ENCODE results near the gene GPR78.
"Not testable (repeated sequence)": the region's sequence is repeated elsewhere in the genome, so short reads cannot be mapped to it uniquely, and the experiment has no call there.

The GPR78 gene

DNA sequence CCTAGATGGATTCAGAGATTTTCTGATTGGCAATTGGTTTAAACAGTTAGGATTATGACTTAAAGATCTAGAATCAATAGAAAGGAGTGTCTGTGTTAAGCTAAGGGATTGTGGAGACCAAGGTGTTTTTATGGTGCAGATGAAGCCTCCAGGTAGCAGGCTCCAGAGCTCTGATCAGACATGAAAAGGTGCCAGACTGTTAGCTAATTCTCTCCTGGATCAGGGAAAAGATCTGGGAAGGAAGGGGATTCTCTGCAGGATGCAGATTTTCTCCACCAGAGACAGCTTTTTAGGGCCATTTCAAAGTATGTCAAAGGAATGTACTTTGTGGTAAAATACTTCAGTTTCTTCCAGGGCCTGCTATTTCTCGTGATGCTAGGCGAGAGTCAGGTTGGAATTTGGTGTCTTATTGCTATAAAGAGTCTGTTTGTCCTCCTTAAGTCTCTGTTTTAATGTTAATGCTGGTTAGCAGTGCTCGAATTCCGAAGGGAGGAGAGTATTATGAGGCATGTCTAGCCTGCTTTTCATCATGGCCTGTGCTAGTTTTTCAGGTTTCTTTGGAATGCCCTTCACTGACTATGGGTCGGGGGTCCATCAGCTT lies 12.0 kb upstream of the GPR78 start:
- DNase-seq, result no peak

DNA sequence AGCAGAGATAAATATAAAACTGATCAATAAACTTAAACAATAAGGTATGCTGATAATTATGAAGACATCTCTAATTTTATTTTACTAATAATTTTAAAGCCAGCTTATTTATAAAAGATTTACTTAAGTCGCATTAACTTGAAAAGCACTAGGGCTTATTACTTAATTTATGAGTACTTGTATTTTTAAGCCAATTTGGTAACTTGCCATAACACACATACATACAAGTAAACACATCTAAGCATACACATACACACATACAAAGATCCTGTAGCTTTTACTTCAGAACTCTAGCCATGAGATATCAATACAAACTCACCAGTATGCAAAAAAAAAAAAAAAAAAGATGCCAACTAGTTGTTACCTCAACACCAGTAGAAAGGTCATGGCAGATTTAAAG lies 10.0 kb upstream of the GPR78 start:
- DNase-seq, result no peak

DNA sequence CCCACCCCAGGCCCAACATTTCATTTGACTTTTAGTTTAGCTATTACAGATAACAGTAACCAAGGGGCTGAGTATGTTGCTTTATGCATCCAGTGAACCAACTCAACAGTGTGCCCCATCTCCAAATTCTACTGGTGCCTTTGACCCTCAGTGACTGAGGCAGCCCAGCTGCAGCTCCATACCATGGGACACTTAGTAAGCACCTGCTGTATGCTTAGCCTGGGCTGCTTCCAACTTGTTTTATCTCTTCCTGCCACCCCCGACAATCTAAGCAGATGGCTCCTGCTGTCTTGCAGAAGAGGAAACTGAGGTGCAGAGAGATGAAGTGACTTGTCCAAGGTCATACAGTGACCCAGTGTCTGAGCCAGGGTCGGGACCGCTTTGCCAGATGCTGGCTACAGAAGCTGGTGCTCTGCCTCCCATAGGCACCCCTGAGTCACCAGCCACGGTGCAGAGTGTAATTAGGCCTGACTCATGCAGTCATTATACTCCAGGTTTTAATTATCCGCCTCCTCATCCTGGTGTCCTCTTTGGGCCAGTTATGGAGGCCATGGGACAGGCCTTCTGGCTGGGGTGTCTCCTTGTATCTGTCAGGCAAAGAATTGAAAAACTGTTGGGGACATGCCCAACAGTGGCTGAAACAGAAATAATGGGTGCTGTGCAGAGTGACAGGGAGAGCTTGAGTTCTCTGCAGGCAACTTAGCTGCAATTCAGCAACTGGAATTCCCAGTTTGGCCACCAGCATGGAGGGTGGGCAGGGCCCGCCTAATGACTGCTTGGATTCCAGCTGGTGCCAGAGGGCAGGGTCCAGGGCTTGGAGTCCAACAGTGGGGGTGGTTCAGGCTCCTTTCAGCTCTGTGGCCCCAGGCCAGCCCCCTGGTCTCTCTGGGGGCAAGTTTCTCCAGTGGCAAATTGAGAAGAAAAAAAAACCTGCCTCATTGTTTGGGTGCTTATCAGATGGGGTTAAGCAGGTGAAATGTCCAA lies 8.2 kb upstream of the GPR78 start:
- DNase-seq, result no peak

GRCh38 chr4:8573266-8573665 lies 6.9 kb upstream of the GPR78 start:
- DNase-seq, result no peak

GRCh38 chr4:8574796-8575370 lies 5.3 kb upstream of the GPR78 start:
- no peak for DNase-seq

GRCh38 chr4:8575457-8575856 lies 4.7 kb upstream of the GPR78 start:
- no peak for DNase-seq

- not testable (repeated sequence) for DNase-seq
These were observed 3.6 kb upstream of the GPR78 start for GRCh38 chr4:8576591-8576990.

DNA sequence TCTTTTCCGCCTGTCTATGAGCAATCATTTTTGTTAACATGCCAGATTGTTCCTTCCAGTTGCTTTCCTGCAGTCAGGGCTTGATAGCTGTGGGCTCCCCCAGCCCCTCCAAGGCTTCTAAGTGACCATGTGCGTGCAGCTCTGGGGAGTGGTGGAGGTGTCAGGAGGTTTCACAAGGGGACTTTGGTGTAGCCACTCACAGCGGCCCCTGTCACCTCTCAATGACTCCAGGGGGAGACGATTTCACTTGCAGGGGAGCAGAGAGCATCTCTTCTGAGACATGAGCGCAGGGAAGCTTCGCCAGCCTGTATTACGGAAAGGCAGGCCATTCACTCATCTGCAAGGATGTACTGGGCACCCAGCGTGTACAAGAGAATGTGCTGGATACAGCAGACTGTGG lies 3.1 kb upstream of the GPR78 start:
- DNase-seq, result no peak

DNA sequence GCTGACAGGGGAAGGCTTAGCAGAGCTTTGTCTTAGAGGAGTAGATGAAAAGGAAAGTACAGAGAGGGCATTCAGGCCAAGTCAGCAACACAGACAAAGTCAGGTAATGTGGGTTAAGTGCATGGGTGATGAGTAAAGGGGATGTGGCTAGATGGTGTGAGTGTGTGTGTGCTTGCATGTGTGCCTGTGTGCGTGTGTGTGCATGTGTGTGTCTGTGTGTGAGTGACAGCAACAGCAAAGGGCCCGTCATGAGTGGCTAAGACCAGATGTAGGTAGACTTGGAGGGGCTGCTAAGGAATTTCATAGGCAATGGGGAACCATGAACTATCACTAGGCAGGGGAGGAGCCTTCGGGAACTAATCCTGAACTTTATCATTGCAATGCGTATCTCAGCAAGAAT lies 2.2 kb upstream of the GPR78 start:
- no peak for DNase-seq

- DNase-seq, result no peak
These were observed 1.5 kb upstream of the GPR78 start for GRCh38 chr4:8578717-8579116.

DNA sequence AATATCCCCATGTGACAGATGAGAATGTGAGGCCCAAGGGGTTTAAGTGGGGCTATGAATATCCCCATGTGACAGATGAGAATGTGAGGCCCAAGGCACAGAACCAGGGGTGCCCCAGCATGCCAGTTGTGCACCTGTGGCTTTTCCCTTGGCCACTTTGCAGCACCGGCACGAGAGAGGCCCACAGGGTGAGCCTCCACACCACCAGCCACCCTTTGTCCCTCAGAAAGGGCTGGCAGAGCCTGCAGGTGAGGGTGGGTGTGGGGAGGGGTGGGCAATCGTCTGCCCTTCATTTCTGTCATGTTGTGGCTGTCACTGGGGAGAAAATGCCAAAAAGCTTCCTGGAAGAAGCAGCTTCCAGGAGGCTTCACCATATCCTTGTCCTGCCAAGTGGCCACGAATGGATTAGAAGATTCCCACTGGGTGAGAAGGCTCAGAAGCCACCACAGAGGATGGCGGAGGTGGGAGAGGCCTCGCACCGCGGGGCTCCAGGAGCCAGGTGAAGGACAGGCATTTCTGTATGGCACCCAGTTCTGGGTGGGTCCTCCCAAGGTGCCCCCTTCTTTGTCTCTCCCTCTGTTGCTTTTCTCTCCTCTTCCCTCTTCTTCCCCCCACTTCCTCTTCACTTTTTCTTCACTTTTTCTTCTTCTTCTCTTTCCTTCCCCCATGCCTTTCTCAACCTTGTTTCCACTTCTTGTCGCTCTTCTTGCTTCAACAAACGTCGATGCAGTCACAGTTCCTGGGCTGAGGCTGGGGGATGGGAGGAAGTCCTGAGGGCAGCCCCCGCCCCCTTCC lies 469 bp upstream of the GPR78 start:
- no peak for DNase-seq

GRCh38 chr4:8581094-8581861 lies 1.1 kb downstream of the GPR78 start:
- no peak for DNase-seq

GRCh38 chr4:8582016-8582415 lies 1.8 kb downstream of the GPR78 start:
- no peak for DNase-seq

- DNase-seq, result no peak
These were observed 2.2 kb downstream of the GPR78 start for GRCh38 chr4:8582436-8582835.

DNA sequence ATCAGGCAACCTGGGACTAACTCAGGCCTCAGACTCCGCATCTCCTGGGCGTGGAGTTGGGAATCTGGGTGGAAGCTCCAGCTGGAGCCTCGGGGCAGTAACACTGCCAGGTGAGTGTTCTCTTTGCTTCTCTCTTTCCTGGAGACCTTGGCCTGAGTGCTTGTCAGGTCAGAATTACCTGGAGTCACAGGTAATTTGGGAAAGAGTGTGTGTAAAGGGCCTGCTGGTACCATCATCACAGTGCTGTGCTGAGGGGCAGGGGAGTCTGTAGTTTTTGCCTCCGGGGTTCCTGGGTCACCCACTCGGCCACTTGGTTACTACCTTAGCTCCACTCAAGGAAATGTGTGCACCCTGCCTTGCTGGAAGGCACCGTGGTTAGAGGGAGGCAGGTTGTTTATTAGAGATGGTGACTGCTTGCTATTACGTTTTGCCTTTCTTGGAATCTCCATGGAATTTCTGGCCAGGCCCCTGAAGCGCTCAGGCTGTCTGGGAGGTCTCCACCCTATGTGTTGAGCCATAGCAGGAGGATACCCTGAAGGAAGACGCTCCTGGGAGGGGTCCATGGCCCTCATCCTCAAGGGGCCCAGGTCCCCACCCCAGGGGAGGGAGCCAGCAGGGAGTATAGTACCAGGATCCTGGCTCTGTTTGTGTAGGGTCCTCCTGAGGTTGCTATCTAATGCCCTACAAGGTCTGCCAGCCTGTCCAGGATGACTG lies 2.9 kb downstream of the GPR78 start:
- DNase-seq, result no peak

GRCh38 chr4:8583655-8584025 lies 3.4 kb downstream of the GPR78 start:
- DNase-seq, result no peak

- DNase-seq, result peak; percentile 24
These were observed 5.0 kb downstream of the GPR78 start for GRCh38 chr4:8585186-8585585.

GRCh38 chr4:8585721-8586212 lies 5.6 kb downstream of the GPR78 start:
- DNase-seq, result no peak

DNA sequence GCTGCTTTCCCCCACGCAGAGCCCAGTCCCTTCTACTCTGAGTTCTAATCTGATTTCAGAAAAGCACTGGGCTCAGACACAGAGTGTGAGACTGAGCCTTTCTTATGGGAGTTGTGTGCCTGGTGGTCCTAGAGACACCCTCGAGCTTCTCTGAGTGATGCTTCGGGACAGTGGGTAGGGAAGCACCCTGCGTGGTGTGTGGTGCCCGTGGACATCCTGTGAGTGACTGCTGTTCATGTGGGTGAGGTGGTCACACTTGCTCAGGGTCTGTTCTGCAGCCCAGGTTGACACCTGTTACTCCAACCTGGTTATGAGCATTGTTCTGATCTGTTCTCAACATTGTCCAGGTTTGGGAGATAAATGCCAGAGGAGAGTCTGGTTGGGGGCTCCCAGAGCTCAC lies 6.1 kb downstream of the GPR78 start:
- no peak for DNase-seq

DNA sequence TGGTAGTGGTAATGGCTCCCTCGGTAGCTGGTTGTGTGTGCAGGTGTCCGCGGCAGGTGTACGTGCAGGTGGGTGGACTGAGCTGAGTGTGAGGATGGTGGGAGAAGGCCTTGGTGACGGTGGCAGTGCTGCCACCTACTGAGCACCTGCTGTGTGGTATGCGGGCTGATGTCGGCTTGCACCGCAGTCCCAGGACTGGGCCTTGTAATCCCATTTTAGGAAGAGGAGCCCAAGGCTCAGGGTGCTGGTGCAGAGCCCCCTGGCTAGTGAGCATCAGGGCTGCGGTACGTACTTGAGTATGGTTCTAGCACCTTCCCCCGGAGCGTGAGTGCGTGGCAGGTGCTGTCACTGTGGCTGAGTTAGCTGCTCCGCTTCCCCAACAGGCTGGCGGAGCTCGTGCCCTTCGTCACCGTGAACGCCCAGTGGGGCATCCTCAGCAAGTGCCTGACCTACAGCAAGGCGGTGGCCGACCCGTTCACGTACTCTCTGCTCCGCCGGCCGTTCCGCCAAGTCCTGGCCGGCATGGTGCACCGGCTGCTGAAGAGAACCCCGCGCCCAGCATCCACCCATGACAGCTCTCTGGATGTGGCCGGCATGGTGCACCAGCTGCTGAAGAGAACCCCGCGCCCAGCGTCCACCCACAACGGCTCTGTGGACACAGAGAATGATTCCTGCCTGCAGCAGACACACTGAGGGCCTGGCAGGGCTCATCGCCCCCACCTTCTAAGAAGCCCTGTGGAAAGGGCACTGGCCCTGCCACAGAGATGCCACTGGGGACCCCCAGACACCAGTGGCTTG lies 6.7 kb downstream of the GPR78 start:
- DNase-seq, result peak; percentile 54

Data from DMS53 (cell line).